ENCODE measurements around the gene KPTN. TPM values are rescaled to one million over a fixed set of nuclear protein-coding genes. Genes with fewer than 3 reads are reported as not detected.

Gene KPTN
- total and polyA plus RNA-seq, 2 of the 13 experiments (the other 11 are each of a cell fraction or from before 2014, with no cell fraction given): 9.1 to 13.3 TPM

- TF ChIP-seq ZBTB3 (CRISPR knock-in tag; IDR thresholded peaks at IDR 0.05; ENCODE audit: borderline replicate concordance, low read depth): no peak
- TF ChIP-seq FOXO1 (CRISPR knock-in tag; IDR thresholded peaks at IDR 0.05): no peak
- peak; percentile 76; the same call in 1 of the 2 replicates for TF ChIP-seq ZNF230 (CRISPR knock-in tag; IDR thresholded peaks at IDR 0.05)
- TF ChIP-seq ZNF878 (CRISPR knock-in tag; IDR thresholded peaks at IDR 0.05): no peak
- no peak for TF ChIP-seq ZNF530 (CRISPR knock-in tag; IDR thresholded peaks at IDR 0.05; ENCODE audit: low read depth)
- TF ChIP-seq REPIN1 (CRISPR knock-in tag; IDR thresholded peaks at IDR 0.05; ENCODE audit: borderline replicate concordance, low read depth): peak; percentile 51; the same call in 1 of the 2 replicates
- TF ChIP-seq GATAD2A (CRISPR knock-in tag; IDR thresholded peaks at IDR 0.05): no peak
- TF ChIP-seq SMAD9 (CRISPR knock-in tag; IDR thresholded peaks at IDR 0.05): no peak
- TF ChIP-seq ZNF329 (CRISPR knock-in tag; IDR thresholded peaks at IDR 0.05; ENCODE audit: low read depth): 0 out of 2 replicates have a peak, but pooled peaks have one; percentile 56
- TF ChIP-seq ZMAT5 (CRISPR knock-in tag; IDR thresholded peaks at IDR 0.05; ENCODE audit: borderline replicate concordance, low read depth): no peak
- TF ChIP-seq TAF1 (CRISPR knock-in tag; IDR thresholded peaks at IDR 0.05): peak; percentile 78
- no peak for TF ChIP-seq ATF5 (CRISPR knock-in tag; IDR thresholded peaks at IDR 0.05; ENCODE audit: low read depth)
- TF ChIP-seq PTBP1 (IDR thresholded peaks at IDR 0.05; ENCODE audit: low read depth, low read length, poor library complexity, severe bottlenecking): no peak
- no peak for TF ChIP-seq MLLT10 (CRISPR knock-in tag; IDR thresholded peaks at IDR 0.05)
- no peak for TF ChIP-seq PAF1 (CRISPR knock-in tag; IDR thresholded peaks at IDR 0.05)
- TF ChIP-seq ZNF18 (CRISPR knock-in tag; IDR thresholded peaks at IDR 0.05; ENCODE audit: insufficient replicate concordance): no peak
- peak; percentile 67; the same call in 1 of the 2 replicates for TF ChIP-seq DMAP1 (CRISPR knock-in tag; IDR thresholded peaks at IDR 0.05)
- TF ChIP-seq NRL (CRISPR knock-in tag; IDR thresholded peaks at IDR 0.05; ENCODE audit: borderline replicate concordance): peak; percentile 85
- peak; percentile 49; the same call in 1 of the 2 replicates for TF ChIP-seq TFE3 (CRISPR knock-in tag; IDR thresholded peaks at IDR 0.05)
- TF ChIP-seq FOXP4 (CRISPR knock-in tag; IDR thresholded peaks at IDR 0.05): no peak
- no peak for TF ChIP-seq SIX4 (CRISPR knock-in tag; IDR thresholded peaks at IDR 0.05)
- TF ChIP-seq SP4 (CRISPR knock-in tag; IDR thresholded peaks at IDR 0.05): peak; percentile 82
- TF ChIP-seq ZBTB38 (CRISPR knock-in tag; IDR thresholded peaks at IDR 0.05): peak; percentile 28
Observed at GRCh38 chr19:47483800-47484690, at the start of gene KPTN (continued).
